AG10803 (cell line): ENCODE measurements around the gene BPNT1.

Experiments
- DNase-seq: peaks from one replicate; pipeline ENCODE4 v3.0.0; 2010; ENCODE audit warnings: low read depth
- H3K4me3 ChIP-seq: 2 replicates; pipeline ENCODE4 v1.5.1; 2011; ENCODE audit warnings: mild to moderate bottlenecking, low read length, control low read depth
- TF ChIP-seq, protein P1 (sequence below): conservative IDR thresholded peaks from 2 replicates; pipeline ENCODE4 v1.5.1; 2011; ENCODE audit warnings: mild to moderate bottlenecking, low read length, control low read depth, inconsistent platforms

The BPNT1 gene

DNA sequence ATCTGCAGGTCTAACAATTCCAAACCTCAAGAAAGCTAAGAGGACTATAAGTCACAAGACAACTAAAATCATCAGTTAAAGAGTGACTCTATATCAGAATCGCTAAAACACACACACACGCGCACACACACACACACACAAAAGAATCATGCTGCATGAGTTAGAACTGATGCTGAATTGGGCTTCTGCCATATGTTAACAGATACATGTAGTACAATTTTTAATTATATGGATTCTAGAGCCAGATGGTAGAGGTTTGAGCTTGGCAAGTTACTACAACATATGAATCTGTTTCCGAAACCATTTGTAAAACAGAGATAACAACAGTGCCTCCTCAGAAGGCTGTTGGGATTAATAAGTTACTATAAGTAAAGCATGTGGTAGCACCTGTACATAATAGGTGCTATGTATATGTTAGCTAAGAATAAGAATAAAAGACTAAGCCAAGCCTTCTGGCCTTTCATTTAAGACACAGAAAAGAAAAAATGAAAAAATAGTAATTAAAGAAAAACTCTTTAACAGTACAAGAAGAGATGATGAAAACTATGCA lies 61.2 kb downstream of the BPNT1 start:
- TF ChIP-seq, protein P1, sequence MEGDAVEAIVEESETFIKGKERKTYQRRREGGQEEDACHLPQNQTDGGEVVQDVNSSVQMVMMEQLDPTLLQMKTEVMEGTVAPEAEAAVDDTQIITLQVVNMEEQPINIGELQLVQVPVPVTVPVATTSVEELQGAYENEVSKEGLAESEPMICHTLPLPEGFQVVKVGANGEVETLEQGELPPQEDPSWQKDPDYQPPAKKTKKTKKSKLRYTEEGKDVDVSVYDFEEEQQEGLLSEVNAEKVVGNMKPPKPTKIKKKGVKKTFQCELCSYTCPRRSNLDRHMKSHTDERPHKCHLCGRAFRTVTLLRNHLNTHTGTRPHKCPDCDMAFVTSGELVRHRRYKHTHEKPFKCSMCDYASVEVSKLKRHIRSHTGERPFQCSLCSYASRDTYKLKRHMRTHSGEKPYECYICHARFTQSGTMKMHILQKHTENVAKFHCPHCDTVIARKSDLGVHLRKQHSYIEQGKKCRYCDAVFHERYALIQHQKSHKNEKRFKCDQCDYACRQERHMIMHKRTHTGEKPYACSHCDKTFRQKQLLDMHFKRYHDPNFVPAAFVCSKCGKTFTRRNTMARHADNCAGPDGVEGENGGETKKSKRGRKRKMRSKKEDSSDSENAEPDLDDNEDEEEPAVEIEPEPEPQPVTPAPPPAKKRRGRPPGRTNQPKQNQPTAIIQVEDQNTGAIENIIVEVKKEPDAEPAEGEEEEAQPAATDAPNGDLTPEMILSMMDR = no peak
- H3K4me3 ChIP-seq = no peak overlapping the region
- DNase-seq = no peak

DNA sequence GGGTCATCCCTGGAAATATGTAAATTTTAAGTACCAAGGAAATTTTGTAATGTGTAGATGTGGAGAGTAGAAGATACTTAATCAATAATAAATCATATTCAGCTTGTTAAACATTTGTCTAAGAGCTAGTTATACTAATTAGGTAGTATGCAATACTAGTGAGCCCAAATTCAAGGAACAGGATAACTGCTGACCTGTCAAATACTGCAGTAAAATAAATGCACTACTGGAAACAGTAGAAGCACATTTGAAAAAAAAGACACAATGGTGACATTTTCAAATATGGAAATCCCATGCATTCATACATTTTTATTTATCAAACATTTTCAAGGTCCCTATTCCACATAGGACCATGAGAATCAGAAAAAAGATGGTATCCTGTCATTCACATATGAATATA lies 70.5 kb downstream of the BPNT1 start:
- no peak for DNase-seq
- H3K4me3 ChIP-seq = no peak overlapping the region
- TF ChIP-seq, protein P1 = no peak

DNA sequence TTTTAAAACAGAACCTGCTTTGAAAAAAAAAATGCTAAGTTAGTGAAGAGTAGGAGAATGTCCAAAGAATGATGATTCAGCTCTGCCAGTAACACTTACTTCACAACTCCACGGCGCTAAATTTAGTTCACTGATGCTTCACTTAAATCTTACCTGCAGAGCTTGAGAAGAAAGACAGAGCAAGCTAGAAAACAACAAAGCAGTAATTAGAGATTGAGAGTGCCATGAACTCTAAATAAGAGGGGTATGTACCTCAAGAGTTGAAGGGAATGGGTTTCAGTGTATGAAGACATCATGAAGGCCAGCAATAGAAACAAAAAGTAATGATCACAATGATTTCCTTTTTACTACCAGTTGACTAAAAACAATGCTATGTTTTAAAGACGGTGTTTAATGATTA lies 76.1 kb downstream of the BPNT1 start:
- H3K4me3 ChIP-seq = no peak overlapping the region
- DNase-seq = peak; percentile 52
- TF ChIP-seq, protein P1 = no peak

DNA sequence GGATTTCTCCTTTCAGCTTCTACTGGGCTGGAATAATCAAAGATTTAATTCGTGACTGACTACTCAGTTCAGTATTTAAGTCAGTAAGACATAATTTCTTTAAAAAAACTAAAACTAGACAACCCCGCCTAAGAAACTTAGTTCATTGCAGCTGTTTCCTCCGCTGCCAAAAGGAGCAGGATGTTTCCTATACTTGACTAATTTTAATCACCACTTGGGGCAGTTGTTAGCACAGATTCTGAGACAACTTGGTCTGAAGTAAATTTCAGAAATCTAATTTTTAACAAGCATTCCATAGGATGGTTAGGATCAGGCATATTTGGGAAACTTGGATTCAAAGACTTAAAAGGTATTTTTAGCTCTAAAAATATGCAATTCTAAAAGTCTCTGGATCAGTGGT lies 77.3 kb downstream of the BPNT1 start:
- DNase-seq = peak; percentile 45
- no peak overlapping the region for H3K4me3 ChIP-seq
- TF ChIP-seq, protein P1 = peak; percentile 44

DNA sequence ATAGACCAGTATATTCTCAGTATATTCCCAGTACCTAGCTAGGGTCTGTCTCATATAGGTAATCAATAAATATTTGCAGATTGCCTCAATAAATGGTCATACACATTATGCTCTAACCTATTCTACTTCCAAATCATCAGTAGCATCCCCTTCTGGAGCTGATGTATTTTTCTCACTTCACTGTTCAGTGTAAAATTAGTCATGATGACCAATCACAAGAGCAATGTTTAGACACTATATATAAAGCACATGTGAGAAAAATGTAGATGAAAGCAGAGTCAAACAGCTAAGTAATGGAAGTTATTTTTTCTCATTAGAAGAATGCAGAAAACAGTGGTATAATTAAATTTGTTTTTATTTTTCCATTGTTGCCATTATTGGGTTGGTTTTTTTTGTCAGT lies 78.0 kb downstream of the BPNT1 start:
- TF ChIP-seq, protein P1 = no peak
- no peak overlapping the region for H3K4me3 ChIP-seq
- no peak for DNase-seq
